Measurements from ENCODE around the gene ZNF75A.

Gene ZNF75A

DNA sequence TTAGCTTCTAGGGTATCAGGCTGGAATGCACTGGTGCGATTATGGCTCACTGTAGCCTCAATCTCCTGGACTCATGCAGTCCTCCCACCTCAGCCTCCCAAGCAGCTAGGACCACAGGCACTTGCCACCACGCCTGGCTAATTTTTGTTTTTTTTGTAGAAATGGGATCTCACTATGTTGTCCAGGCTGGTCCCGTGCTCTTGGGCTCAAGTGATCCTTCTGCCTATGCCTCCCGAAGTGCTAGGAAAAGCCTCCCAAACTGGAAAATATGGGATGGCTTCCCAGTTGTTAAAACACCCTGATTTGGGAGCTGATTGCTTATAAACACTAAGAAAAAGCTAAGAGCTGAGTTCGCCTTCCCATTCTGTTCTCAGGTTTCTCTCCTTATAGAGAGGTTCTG is 28.6 kb upstream of the ZNF75A start:
- CTCF ChIA-PET = interaction anchor here (0.7 to 1.4 kb wide), 3 partner anchors 9 to 77 kb away, joined by 3 to 9 read pairs (median 3); no protein-coding TSS in a partner anchor
- DNase-seq (ENCODE audit: extremely low spot score) = no peak
- TF ChIP-seq, protein P1, sequence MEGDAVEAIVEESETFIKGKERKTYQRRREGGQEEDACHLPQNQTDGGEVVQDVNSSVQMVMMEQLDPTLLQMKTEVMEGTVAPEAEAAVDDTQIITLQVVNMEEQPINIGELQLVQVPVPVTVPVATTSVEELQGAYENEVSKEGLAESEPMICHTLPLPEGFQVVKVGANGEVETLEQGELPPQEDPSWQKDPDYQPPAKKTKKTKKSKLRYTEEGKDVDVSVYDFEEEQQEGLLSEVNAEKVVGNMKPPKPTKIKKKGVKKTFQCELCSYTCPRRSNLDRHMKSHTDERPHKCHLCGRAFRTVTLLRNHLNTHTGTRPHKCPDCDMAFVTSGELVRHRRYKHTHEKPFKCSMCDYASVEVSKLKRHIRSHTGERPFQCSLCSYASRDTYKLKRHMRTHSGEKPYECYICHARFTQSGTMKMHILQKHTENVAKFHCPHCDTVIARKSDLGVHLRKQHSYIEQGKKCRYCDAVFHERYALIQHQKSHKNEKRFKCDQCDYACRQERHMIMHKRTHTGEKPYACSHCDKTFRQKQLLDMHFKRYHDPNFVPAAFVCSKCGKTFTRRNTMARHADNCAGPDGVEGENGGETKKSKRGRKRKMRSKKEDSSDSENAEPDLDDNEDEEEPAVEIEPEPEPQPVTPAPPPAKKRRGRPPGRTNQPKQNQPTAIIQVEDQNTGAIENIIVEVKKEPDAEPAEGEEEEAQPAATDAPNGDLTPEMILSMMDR (IDR thresholded peaks at IDR 0.05; ENCODE audit: control extremely low read depth, extremely low read depth, low read depth, missing control alignments) = no peak
- POLR2A ChIA-PET = no interaction called here

DNA sequence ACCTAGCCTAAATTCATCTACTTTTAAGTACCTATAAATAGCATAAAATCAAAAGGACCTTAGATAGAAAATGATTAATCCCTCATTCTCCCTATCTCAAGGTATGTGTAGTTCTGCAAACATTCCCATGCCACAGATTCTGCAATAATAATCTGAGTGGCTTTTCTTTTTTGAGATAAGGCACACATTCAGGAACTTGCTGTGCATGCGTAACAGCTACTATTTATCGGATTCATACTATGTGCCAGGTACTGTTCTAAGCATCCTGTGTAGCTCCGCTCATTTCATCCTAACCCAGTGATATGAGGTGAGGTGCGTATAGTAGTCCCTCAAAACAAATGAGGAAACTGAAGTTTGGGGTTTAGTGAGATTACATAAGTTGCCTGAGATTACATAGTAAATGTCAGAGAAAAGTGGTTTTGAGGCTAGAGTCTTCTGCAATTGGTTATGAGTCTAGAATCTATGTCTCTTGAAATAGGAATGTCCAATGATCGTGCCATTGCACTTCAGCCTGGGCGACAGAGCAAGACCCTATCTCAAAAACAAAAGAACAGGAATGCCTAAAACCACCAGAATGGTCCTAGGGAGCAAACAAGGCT is 24.0 kb upstream of the ZNF75A start:
- ChIA-PET POLR2A (no interaction called here), CTCF (no interaction called here)
- TF ChIP-seq, protein P1 (IDR thresholded peaks at IDR 0.05; ENCODE audit: control extremely low read depth, extremely low read depth, low read depth, missing control alignments) = no peak
- DNase-seq (ENCODE audit: extremely low spot score) = no peak

DNA sequence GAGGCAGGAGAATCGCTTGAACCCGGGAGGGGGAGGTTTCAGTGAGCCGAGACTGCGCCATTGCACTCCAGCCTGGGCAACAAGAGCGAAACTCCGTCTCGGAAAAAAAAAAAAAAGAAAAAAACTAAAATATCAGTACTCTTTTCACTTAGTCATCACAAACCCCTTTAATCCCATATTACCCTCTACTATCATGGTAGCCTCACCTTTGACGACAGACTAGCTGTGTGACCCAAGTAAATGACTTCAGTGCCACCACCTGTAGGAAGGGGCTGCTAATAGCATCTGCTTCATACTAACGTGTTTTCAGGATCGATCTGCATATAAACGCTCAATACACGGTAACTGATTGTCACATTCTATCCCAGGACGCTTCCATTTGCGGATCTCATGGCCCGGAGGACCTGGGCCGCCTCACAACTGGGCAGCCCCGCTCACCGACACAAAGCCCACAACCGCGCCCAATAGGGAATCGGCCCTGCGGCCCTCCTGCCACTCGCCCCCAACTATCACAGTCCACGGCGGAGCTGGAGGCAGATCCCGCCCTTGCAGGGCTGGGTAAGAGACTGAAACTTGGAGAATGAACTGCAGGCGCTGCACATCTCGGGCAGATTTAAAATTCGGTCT is 23.1 kb upstream of the ZNF75A start:
- ChIA-PET POLR2A (interaction anchor here (1.0 to 1.5 kb wide), 4 partner anchors 9 to 161 kb away, joined by 3 to 8 read pairs (median 4); partner anchors contain the start of genes NAA60 and ZNF597), CTCF (interaction anchor here (1.3 to 3.5 kb wide), 4 partner anchors 10 to 119 kb away, joined by 3 to 11 read pairs (median 5); partner anchors contain the start of gene ZNF174)
- TF ChIP-seq, protein P1 (IDR thresholded peaks at IDR 0.05; ENCODE audit: control extremely low read depth, extremely low read depth, low read depth, missing control alignments) = no peak
- no peak for DNase-seq (ENCODE audit: extremely low spot score)

DNA sequence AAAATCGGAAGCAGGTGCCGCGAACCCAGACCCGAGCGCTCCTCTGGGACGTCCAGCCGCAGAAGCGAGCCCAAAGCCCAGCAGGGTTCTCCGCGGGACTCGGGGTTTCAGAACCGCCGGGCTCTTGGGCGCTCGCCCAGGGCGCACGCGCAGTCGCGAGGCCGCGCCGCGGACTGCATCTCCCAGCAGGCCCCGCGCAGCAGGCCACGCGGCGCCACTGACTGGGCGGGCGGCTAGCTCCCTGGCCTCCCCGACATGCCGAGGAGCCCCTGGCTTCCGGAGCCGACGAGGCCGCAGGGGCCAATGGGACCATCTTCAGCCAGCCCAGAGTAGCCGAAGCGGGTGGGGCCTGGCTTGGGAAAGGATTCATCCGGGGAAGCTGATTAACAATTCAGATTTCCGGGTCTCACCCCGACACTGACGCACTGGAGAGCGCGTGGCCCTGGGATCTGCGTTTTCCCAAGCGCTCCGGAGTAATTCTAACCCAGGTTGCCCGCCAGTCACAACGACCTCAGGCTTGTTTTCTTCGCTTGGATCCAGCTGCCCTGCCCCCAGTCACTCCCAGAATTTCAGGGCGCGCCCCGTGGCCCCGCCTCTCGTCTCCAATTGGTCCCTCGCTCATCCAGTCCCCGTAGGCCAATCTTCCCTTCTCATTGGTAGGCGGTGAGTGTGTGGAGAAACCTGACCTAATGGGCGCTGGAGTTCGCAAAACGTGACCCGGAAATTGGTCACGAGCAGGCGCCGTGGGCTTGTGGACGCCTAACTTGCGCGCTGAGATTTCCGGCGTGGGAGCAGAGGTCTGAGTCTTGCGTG is 22.4 kb upstream of the ZNF75A start, which contains the start of gene ZNF263:
Gene ZNF263 (plus strand): TSS at position 762 of the 813 bp plus-strand sequence. CDS start 328 bp downstream, outside the sequence.
- DNase-seq (ENCODE audit: extremely low spot score) = peak; percentile 97
- ChIA-PET POLR2A (interaction anchor here (1.0 to 1.5 kb wide), 4 partner anchors 9 to 161 kb away, joined by 3 to 8 read pairs (median 4); partner anchors contain the start of genes NAA60 and ZNF597), CTCF (interaction anchor here (1.3 to 3.5 kb wide), 4 partner anchors 9 to 119 kb away, joined by 3 to 11 read pairs (median 5); partner anchors contain the start of gene ZNF174)
- TF ChIP-seq, protein P1 (IDR thresholded peaks at IDR 0.05; ENCODE audit: control extremely low read depth, extremely low read depth, low read depth, missing control alignments) = no peak

DNA sequence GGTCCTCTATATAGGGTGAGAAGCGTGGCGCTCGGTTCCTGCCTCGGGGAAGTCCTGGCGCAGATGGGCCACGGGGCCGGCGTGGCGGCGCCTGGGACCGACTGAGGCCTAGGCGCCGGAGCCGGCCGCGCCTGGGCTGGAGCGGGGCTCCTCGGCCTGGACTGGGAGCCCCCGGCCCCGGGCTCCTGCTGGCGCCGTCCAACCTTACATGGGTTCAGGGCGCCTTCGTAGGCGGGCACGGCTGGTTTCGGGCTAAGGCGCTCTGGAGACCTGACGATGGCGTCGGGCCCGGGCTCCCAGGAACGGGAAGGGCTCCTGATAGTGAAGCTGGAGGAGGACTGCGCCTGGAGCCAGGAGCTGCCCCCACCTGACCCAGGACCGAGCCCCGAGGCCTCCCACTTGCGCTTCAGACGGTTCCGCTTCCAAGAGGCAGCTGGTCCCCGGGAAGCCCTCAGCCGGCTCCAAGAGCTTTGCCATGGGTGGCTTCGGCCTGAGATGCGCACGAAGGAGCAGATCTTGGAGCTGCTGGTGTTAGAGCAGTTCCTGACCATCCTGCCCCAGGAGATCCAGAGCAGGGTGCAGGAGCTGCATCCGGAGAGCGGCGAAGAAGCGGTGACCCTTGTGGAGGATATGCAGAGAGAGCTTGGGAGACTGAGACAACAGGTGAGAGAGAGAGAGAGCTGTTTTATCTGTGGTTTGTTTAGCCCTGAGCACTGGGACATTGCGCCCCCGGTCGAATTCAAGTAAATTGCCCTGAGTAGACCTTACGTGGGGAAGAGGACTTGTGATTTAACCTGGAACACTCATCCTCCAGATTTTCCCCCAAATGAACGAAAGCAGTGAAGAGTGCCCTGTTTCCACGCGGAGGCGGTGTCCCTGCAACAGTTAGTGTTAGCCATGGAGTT is 21.5 kb upstream of the ZNF75A start:
- CTCF ChIA-PET = interaction anchor here (0.8 to 3.5 kb wide), 7 partner anchors 8 to 171 kb away, joined by 3 to 11 read pairs (median 4); partner anchors contain the start of genes ZNF174 and ZNF75A
- TF ChIP-seq, protein P1 (IDR thresholded peaks at IDR 0.05; ENCODE audit: control extremely low read depth, extremely low read depth, low read depth, missing control alignments) = no peak
- DNase-seq (ENCODE audit: extremely low spot score) = no peak
- POLR2A ChIA-PET = interaction anchor here (0.8 to 1.5 kb wide), 3 partner anchors 19 to 160 kb away, joined by 3 to 8 read pairs (median 4); partner anchors contain the start of genes NAA60, ZNF174, ZNF597 and ZSCAN32

All from GM10248 (cell line).